Sigmoid colon (tissue), 4 donors: ENCODE data around the gene POMGNT2.

Experiments
- POLR2AphosphoS5 ChIP-seq, 4 donors: sonication (generic); formaldehyde crosslinking; IDR thresholded peaks; one replicate each; pipeline ENCODE4 v1.6.1; 2017; ENCODE audit warnings: antibody characterized with exemption in 4 of 4
- TF ChIP-seq, protein P1 (sequence below), 4 experiments: fragments of 450-650 bp in 3 of 4; fragments of 200-600 bp in 1 of 4; IDR thresholded peaks; one replicate each; pipeline ENCODE4 v1.5.1; 2016 to 2019; ENCODE audit warnings: antibody characterized with exemption in 4 of 4, mild to moderate bottlenecking in 3 of 4, moderate library complexity in 2 of 4

DNA sequence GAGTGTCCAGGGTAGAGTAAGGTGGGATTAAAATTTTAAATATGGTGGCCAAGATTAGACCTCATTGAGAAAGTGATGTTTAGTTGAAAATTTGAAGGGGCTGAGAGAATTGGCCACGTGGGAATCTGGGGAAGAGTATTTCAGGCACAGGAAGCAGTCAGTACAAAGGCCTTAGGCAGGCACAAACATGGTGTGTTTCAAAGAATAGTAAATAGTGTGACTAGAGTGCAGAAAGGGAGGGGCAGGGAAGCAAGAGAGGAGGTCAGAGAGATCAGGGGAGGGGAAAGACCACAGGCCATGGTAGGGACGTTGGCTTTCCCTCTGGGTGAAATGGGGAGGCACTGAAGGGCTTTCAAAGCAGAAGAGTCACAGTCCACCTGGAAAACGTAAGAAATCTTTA lies 36.6 kb upstream of the POMGNT2 start:
- TF ChIP-seq POLR2AphosphoS5 (IDR thresholded peaks at IDR 0.05), result no peak
- TF ChIP-seq, protein P1, sequence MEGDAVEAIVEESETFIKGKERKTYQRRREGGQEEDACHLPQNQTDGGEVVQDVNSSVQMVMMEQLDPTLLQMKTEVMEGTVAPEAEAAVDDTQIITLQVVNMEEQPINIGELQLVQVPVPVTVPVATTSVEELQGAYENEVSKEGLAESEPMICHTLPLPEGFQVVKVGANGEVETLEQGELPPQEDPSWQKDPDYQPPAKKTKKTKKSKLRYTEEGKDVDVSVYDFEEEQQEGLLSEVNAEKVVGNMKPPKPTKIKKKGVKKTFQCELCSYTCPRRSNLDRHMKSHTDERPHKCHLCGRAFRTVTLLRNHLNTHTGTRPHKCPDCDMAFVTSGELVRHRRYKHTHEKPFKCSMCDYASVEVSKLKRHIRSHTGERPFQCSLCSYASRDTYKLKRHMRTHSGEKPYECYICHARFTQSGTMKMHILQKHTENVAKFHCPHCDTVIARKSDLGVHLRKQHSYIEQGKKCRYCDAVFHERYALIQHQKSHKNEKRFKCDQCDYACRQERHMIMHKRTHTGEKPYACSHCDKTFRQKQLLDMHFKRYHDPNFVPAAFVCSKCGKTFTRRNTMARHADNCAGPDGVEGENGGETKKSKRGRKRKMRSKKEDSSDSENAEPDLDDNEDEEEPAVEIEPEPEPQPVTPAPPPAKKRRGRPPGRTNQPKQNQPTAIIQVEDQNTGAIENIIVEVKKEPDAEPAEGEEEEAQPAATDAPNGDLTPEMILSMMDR (IDR thresholded peaks at IDR 0.05), result no peak
